ENCODE data around the gene LLCFC1. TPM values are rescaled to one million over a fixed set of nuclear protein-coding genes. Genes with fewer than 3 reads are reported as not detected.

Gene LLCFC1
- not detected for total RNA-seq

DNA sequence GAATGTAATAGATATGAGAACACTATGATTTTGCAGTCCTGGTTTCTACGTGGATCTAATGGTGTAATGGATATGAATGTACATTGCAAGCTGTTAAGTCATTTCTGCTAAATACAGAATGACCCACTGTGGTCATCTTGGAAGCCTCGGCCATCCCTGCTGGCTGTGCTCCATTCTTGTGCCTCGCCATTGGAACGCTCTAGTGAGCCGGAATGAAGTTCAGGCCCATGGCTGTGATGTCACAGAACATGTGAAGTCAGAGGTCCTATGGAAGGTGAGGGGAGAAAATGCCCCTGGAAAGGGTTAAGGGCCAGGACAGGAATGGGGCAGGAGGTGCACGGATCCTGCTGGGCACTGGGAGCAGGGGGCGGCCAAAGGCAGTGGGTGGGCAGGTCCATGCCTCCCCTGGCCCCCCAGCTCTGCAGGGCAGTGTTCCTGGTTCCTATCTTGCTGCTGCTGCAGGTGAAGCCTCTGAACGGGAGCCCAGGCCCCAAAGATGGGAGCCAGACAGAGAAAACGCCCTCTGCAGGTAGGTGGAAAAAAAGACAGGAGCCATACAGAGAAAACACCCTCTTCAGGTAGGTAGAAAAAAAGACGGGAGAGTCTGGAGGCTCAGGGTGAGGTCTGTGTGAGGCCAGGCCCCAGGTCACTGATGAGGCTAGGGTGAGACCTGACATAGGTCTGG lies at the start of gene LLCFC1:
LLCFC1 (plus strand) TSS at position 259 of the 685 bp plus-strand sequence; CDS start at position 397, 138 bp downstream.
- TF ChIP-seq, protein P1, sequence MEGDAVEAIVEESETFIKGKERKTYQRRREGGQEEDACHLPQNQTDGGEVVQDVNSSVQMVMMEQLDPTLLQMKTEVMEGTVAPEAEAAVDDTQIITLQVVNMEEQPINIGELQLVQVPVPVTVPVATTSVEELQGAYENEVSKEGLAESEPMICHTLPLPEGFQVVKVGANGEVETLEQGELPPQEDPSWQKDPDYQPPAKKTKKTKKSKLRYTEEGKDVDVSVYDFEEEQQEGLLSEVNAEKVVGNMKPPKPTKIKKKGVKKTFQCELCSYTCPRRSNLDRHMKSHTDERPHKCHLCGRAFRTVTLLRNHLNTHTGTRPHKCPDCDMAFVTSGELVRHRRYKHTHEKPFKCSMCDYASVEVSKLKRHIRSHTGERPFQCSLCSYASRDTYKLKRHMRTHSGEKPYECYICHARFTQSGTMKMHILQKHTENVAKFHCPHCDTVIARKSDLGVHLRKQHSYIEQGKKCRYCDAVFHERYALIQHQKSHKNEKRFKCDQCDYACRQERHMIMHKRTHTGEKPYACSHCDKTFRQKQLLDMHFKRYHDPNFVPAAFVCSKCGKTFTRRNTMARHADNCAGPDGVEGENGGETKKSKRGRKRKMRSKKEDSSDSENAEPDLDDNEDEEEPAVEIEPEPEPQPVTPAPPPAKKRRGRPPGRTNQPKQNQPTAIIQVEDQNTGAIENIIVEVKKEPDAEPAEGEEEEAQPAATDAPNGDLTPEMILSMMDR (IDR thresholded peaks at IDR 0.05) = peak; percentile 29
- no peaks in the 10 kb centered on the region for H3K4me1 Mint-ChIP-seq (ENCODE audit: low read depth)
- ChIA-PET CTCF (interaction anchor here (1.0 kb wide), 1 partner anchor 63 kb away, joined by 3 read pairs; no protein-coding TSS in a partner anchor), POLR2A (no interaction called here)
- ATAC-seq = no peak
- no peaks in the 10 kb centered on the region for H3K27me3 Mint-ChIP-seq
- DNase-seq = peak; percentile 10
- H3K27ac Mint-ChIP-seq = no peak within 1 kb of the TSS
- H3K36me3 Mint-ChIP-seq (ENCODE audit: low read depth) = no peaks in the 10 kb centered on the region
- intact Hi-C loops (cut with micrococcal nuclease) = no loop called here
- H3K9me3 Mint-ChIP-seq = no peaks in the 10 kb centered on the region
- no peak within 1 kb of the TSS for H3K4me3 Mint-ChIP-seq

DNA sequence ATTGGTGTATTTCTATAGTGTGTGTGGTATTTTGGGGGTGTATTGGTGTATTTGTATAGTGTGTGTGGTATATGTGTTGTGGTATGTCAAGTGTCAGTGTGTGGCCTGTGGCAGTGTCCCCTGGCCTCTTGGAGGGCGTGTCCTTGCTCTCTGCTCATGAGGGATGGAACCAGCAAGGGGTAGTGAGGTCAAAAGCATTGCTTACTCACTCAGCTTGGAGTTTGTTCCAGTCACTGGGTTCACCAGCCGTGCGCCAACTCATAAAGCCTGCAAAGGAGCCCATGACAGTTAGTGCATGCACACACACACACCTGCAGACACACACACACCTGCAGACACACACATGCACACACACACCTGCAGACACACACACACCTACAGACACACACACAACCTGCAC lies 49.5 kb upstream of the LLCFC1 start:
- peak; percentile 30 for ATAC-seq
- intact Hi-C loops (cut with micrococcal nuclease) = no loop called here
- Mint-ChIP-seq H3K27ac (no peak overlapping the region), H3K9me3 (no peaks in the 10 kb centered on the region), H3K4me1 (ENCODE audit: low read depth) (no peaks in the 10 kb centered on the region), H3K27me3 (no peaks in the 10 kb centered on the region), H3K36me3 (ENCODE audit: low read depth) (no peaks in the 10 kb centered on the region), H3K4me3 (no peak overlapping the region)
- no peak for DNase-seq
- POLR2A ChIA-PET = no interaction called here
- CTCF ChIA-PET = no interaction called here
- TF ChIP-seq, protein P1 (IDR thresholded peaks at IDR 0.05) = no peak

DNA sequence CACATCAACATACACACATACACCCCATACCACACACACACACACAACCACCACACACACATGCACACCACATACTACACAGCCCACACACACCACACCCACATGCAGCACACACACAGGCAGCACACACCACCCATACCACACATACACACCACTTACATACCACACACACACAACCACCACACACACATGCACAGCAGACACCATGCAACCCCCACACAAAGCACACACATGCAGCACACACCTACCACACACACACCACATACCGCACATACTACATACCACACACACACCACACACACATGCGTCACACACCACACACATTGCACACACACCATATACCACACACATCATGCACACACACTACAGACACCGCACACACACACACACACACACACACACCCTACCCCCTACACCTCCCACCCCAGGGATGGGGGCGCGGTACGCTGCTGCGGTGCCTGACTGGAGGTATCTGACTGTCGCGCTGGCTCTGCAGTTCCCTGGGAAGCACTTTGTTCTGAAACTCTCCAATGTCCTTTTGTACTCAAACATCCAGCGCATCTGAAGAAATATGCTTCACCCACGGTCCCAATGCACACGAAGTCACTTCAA lies 48.3 kb upstream of the LLCFC1 start:
- peaks cover under 1% of the 10 kb centered on the region for H3K27me3 Mint-ChIP-seq
- TF ChIP-seq, protein P1 (IDR thresholded peaks at IDR 0.05) = no peak
- CTCF ChIA-PET = no interaction called here
- ATAC-seq = no peak
- DNase-seq = no peak
- H3K4me3 Mint-ChIP-seq = no peak overlapping the region
- no peaks in the 10 kb centered on the region for H3K4me1 Mint-ChIP-seq (ENCODE audit: low read depth)
- POLR2A ChIA-PET = no interaction called here
- H3K9me3 Mint-ChIP-seq = no peaks in the 10 kb centered on the region
- intact Hi-C loops (cut with micrococcal nuclease) = no loop called here
- H3K27ac Mint-ChIP-seq = no peak overlapping the region
- H3K36me3 Mint-ChIP-seq (ENCODE audit: low read depth) = no peaks in the 10 kb centered on the region

DNA sequence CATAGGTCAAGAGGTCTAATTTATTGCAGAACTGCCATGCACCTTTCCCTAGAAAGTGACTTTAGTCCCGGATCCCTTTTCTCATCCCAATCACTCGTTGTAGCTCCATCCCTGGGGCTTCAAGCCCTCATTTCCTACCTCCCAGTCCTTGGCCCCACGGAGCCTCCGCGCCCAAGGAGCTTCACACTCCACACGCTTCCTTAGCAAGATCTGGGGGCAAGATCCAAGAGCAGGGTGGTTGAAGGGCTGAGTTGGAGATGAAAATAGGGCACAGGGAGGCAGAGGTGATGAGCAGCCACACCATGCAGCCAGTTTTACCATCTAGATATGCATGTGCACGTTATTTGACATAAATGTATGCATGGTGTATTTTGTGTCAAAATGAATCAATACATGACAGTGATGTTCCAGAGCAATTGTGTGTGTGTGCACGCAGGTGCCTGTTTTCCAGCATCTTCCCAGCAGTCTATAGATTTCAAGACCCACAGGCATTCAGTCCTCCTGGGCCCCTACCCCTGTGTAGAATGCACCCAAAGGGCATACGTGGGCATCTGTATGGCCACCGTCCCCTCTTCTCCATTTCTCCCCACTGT lies 47.7 kb upstream of the LLCFC1 start:
- intact Hi-C loops (cut with micrococcal nuclease) = no loop called here
- POLR2A ChIA-PET = no interaction called here
- CTCF ChIA-PET = interaction anchor here (1.3 kb wide), 1 partner anchor 112 kb away, joined by 3 read pairs; no protein-coding TSS in a partner anchor
- Mint-ChIP-seq H3K27me3 (peaks cover 1% of the 10 kb centered on the region), H3K27ac (no peak overlapping the region), H3K4me3 (no peak overlapping the region), H3K36me3 (ENCODE audit: low read depth) (no peaks in the 10 kb centered on the region), H3K4me1 (ENCODE audit: low read depth) (no peaks in the 10 kb centered on the region), H3K9me3 (no peaks in the 10 kb centered on the region)
- ATAC-seq (no peak), DNase-seq (no peak)
- TF ChIP-seq, protein P1 (IDR thresholded peaks at IDR 0.05) = no peak

DNA sequence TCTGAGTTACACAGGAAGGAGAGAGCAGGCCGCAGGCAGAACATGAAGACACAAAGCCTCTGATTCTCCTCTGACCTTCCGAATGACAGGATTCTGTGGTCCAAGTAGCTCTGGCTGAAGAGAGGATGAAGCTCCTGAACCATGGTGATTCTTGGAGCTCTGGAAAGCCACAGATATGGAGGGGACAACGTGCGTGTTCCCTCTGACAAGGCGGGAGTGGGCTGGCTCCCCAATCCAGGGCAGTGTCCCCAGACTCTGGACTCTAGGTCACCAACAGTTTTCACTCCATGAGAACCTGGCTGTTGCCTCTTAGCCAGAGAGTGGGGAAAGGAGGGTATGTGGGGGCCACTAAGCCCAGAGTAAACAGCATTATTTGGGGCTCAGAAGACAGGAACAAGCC lies 46.3 kb upstream of the LLCFC1 start:
- no peak overlapping the region for H3K4me3 Mint-ChIP-seq

More for the DNA sequence above, 46.3 kb upstream of the LLCFC1 start:
- no peak overlapping the region for H3K27ac Mint-ChIP-seq
- ChIA-PET POLR2A (no interaction called here), CTCF (interaction anchor here (0.8 kb wide), 1 partner anchor 68 kb away, joined by 4 read pairs; no protein-coding TSS in a partner anchor)
- ATAC-seq (no peak), DNase-seq (no peak)
- H3K36me3 Mint-ChIP-seq (ENCODE audit: low read depth) = no peaks in the 10 kb centered on the region
- H3K9me3 Mint-ChIP-seq = no peaks in the 10 kb centered on the region
- no peaks in the 10 kb centered on the region for H3K4me1 Mint-ChIP-seq (ENCODE audit: low read depth)
- peaks cover 1% of the 10 kb centered on the region for H3K27me3 Mint-ChIP-seq
- TF ChIP-seq, protein P1 (IDR thresholded peaks at IDR 0.05) = no peak
- intact Hi-C loops (cut with micrococcal nuclease) = no loop called here
